Type B pancreatic cell (in vitro differentiated cells): Measurements from ENCODE around the gene LRRN3. TPM values are rescaled to one million over a fixed set of nuclear protein-coding genes. Genes with fewer than 3 reads are reported as not detected.

Source experiments
- DNase-seq: peaks from one replicate; pipeline ENCODE4 v3.0.0; 2021; ENCODE audit warnings: mixed read lengths; ENCODE audit not compliant: unreplicated experiment; ENCODE audit errors: extremely low spot score
- H3K27ac Mint-ChIP-seq: 2 replicates; pipeline ENCODE4 v1.8.0; 2021; ENCODE audit warnings: mild to moderate bottlenecking, mixed read lengths
- H3K27me3 Mint-ChIP-seq: 2 replicates; pipeline ENCODE4 v1.8.0; 2021; ENCODE audit warnings: mixed read lengths
- H3K36me3 Mint-ChIP-seq: 2 replicates; pipeline ENCODE4 v1.8.0; 2021; ENCODE audit warnings: mixed read lengths
- H3K4me1 Mint-ChIP-seq: one replicate; pipeline ENCODE4 v1.8.0; 2021; ENCODE audit warnings: mixed read lengths; ENCODE audit not compliant: unreplicated experiment
- H3K4me3 Mint-ChIP-seq: 2 replicates; pipeline ENCODE4 v1.8.0; 2021; ENCODE audit warnings: mild to moderate bottlenecking, mixed read lengths
- H3K9me3 Mint-ChIP-seq: 2 replicates; pipeline ENCODE4 v1.8.0; 2021; ENCODE audit warnings: mixed read lengths
- total RNA-seq: library from RNA; stranded (reverse); gene quantifications from 2 replicates; pipeline ENCODE4 v1.2.1, GENCODE V29; 2021; ENCODE audit warnings: low replicate concordance
- TF ChIP-seq, protein P1 (sequence below): fragments of 200-600 bp; sonication (generic); conservative IDR thresholded peaks from 2 replicates; pipeline ENCODE4 v1.5.0; 2021; ENCODE audit warnings: antibody characterized with exemption, mild to moderate bottlenecking

The LRRN3 gene
- total RNA-seq, 1 donor from 2014 or later = 12.9 TPM

DNA sequence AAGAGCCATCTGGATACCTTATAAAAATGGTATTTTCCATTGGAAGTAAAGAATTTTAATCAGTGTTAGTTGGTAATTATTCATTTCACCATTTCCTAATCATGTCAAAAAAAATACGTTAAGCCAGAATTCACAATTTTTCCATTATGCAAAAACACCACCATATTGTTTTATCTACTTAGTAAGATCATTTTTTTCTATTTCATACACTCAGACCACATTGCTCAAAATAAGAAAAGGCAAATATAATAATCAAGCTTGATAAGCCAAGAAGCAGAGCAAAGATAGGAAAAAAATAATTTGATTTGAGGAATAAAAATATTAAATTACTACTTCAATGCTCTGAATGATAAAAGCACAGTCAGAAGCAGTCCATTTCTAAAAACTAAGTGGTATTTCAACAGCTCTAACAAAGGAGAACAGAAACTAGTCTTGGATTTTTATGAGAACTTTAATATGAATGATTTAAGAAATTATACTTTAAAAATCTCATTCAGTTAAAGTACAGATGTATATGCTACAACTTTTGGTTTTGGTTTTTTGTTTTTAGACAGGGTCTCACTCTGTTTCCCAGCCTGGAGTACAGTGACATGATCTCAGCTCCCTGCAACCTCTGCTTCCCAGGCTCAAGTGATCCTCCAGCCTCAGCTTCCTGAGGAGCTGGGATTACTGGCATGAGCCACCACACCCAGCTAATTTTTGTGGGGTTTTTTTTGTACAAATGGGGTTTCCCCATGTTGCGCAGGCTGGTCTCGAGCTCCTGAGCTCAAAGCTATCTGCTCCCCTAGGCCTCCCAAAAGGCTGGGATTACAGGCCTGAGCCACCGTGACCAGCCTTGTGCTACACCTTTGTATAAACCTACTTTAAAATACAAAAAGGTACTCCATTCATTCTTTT is 46.6 kb downstream of the LRRN3 start:
- Mint-ChIP-seq H3K4me1 (peaks cover 5% of the 10 kb centered on the region), H3K4me3 (no peak overlapping the region), H3K27ac (peak overlapping the region; percentile 22), H3K9me3 (no peaks in the 10 kb centered on the region), H3K36me3 (no peaks in the 10 kb centered on the region), H3K27me3 (no peaks in the 10 kb centered on the region)
- TF ChIP-seq, protein P1, sequence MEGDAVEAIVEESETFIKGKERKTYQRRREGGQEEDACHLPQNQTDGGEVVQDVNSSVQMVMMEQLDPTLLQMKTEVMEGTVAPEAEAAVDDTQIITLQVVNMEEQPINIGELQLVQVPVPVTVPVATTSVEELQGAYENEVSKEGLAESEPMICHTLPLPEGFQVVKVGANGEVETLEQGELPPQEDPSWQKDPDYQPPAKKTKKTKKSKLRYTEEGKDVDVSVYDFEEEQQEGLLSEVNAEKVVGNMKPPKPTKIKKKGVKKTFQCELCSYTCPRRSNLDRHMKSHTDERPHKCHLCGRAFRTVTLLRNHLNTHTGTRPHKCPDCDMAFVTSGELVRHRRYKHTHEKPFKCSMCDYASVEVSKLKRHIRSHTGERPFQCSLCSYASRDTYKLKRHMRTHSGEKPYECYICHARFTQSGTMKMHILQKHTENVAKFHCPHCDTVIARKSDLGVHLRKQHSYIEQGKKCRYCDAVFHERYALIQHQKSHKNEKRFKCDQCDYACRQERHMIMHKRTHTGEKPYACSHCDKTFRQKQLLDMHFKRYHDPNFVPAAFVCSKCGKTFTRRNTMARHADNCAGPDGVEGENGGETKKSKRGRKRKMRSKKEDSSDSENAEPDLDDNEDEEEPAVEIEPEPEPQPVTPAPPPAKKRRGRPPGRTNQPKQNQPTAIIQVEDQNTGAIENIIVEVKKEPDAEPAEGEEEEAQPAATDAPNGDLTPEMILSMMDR = no peak
- no peak for DNase-seq

DNA sequence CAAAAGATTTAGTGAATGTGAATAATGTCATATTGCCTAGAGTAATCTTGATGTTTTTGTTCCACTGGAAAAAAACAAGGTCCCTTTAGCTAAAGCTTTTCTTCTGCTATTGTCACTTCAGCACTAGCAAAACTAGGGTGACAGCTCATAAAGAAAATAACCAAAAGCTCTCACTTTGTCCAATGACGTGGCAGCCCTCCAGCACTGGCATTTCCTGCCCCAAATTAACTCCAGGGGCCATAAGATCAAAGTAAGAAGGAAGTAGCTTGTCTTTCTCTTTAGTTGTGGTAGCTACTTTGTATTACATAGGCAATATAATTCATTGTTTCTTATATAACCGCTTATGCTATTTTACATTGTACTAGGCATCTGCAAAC is 47.3 kb downstream of the LRRN3 start:
- Mint-ChIP-seq H3K27me3 (no peaks in the 10 kb centered on the region), H3K36me3 (no peaks in the 10 kb centered on the region), H3K4me1 (peaks cover 5% of the 10 kb centered on the region), H3K4me3 (no peak overlapping the region), H3K27ac (peak overlapping the region; percentile 22), H3K9me3 (no peaks in the 10 kb centered on the region)
- TF ChIP-seq, protein P1 = no peak
- DNase-seq = no peak

DNA sequence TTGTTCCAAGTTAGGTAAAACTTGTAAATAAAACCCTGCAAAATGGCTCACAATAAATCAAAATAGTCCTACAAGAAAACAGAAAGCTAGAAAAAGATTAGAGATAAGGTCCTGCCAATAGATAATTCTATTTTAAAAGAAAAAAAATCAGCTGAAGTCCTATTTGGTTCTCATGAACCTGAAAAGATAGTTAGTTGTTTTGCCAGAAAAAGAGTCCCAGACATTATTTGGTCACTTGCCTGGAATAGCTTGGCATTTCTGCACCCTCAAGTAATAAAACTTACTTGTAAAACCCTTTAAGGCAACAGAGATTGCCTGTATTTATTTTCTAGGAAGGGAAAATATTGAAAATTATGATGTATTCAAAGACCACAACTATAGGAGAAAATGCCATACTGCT is 47.7 kb downstream of the LRRN3 start:
- TF ChIP-seq, protein P1 = no peak
- Mint-ChIP-seq H3K9me3 (no peaks in the 10 kb centered on the region), H3K36me3 (no peaks in the 10 kb centered on the region), H3K4me3 (no peak overlapping the region), H3K27me3 (no peaks in the 10 kb centered on the region), H3K4me1 (peaks cover 5% of the 10 kb centered on the region), H3K27ac (peak overlapping the region; percentile 22)
- no peak for DNase-seq

DNA sequence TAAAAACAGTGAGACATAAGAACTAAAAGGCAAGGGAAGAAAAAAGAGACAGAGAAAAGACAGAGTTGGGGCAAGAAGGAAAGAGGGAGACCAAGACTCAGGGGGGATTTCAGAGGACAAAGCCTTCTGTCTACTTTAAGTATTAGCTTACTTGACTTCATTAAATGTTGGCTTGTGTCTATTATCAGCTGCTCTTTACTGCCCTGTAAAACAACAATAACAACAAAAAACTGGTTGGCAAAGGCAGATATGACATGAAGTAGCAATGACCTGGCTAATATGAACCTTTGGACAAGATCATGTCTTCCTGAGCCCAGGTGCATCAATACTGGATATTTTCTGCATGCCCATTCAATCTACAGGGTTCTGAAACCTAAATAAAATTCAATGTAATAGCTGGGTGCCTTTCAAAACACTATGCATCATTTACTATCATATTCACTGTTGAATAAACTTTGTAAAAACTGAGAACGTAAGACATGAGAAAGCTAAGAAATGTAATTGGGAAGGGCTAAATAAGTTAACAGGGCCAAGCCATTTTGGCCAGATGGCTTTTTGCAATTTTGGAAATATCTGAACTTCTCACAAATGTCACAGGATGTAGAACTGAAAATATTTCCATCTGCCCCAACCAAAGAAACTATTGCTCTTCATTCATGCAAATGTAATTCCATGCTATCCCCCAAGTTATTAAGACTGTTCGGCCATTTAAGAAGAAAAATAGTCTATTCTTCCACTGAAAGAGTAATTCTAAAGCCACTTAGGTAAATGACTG is 49.4 kb downstream of the LRRN3 start:
- TF ChIP-seq, protein P1 = no peak
- Mint-ChIP-seq H3K36me3 (no peaks in the 10 kb centered on the region), H3K9me3 (no peaks in the 10 kb centered on the region), H3K27me3 (no peaks in the 10 kb centered on the region), H3K4me3 (no peak overlapping the region), H3K27ac (no peak overlapping the region), H3K4me1 (peaks cover 5% of the 10 kb centered on the region)
- DNase-seq = no peak

DNA sequence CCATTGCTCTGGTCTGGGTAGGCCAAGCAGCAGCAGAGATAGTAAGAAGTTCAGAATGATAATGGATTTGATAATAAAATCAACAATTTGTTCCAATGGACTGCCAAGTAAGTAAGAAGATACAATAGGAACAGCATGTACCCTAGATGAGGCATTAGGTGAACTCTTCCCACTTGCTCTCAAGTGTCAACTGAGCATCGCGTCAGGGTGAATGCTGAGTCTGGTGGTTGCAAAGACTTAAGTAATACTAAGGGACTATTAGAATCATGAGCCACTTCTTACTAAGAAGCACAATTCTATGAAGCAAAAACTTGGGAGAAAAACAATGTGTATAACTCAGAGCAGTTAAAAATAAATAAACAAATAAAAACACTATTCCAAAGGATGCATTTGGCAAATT is 54.5 kb downstream of the LRRN3 start:
- Mint-ChIP-seq H3K9me3 (no peaks in the 10 kb centered on the region), H3K36me3 (no peaks in the 10 kb centered on the region), H3K4me3 (no peak overlapping the region), H3K4me1 (no peaks in the 10 kb centered on the region), H3K27me3 (no peaks in the 10 kb centered on the region), H3K27ac (no peak overlapping the region)
- TF ChIP-seq, protein P1 = no peak
- DNase-seq = no peak
